GM20000 (cell line): Measurements from ENCODE around the gene FAM181A.

ENCODE experiments used
- DNase-seq: peaks from one replicate; pipeline ENCODE4 v3.0.0; 2012; ENCODE audit warnings: low spot score
- TF ChIP-seq, protein P1 (sequence below): IDR thresholded peaks from 2 replicates; pipeline ENCODE4 v1.5.1; 2012; ENCODE audit warnings: mild to moderate bottlenecking, control low read depth; ENCODE audit errors: extremely low read depth, missing control alignments

The FAM181A gene

DNA sequence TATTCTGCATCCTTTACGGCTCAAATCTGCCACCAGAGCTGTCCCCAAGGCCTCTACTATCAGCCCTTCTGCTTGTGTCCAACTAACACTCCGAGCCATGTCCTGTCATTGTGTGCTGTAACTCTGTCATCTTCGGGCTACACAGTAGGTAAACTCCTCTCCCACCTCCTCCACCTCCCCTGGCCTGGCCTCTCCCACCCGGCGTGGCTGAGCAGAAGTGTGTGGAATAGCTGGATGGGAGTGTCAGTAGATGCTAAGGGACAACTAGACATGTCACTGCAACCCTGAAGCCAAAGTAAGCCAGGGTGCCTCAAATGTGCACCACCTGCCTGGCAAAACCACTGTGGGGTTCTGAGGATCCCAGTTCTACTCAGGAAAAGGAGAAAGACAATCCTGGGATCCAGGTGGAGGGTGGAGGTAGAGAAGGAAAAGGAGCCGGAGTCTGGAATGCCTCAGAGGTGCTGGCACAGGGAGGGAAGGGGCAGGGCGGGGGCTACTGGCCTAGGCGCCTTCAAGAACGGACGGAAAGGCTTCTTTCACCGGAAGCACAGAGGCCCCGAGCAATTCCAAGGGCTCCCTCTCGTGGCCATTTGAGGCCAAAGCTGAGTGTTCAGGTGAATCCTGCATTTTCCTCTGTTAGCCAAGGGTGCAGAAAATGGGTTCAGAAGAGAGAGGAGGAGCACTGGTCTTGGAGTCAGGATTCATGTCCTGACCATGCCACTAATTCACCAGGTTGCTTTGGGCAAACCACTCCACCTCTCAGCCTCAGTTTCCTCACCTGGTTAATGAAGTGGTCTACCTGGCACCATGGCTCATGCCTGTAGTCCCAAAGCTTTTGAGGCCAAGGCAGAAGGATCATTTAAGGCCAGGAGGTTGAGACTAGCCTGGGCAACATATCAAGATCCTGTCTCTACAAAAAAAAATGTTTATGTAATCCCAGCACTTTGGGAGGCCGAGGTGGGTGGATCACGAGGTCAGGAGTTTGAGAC is 20.5 kb upstream of the FAM181A start:
- DNase-seq, result peak; percentile 84

DNA sequence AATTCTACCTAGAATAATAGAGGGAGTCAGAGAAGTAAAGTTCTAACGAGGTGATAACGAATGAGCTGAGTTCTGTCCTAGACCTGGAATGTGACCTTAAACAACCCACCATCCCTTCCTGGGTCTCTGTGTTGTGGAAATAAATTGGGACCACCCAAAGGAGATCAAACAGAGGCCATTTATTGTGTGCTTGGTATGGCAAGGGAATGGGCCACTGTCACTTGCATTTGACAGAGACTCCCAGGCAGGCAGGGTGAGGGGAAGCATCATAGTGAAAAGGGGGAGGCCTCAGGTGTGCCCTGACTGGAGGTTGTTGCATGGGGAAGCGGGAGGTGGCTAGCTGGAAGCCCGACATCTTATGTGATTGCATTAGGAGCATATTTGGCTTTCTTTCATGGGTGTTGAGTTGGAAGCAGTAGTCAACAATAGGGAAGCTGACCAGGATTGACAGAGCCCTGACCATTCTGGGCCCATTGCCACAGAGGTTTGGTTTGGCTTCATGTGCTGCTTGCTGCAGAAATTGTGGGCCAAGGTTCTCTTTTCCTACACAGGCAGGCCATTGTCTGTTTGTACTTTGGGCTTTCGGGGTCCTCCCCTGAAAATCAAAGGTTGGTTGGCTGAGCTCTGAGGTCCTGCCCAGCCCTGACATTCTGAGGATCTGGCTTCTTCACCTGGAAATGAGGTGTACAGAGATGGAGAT is 17.6 kb upstream of the FAM181A start:
- no peak for DNase-seq
- TF ChIP-seq, protein P1, sequence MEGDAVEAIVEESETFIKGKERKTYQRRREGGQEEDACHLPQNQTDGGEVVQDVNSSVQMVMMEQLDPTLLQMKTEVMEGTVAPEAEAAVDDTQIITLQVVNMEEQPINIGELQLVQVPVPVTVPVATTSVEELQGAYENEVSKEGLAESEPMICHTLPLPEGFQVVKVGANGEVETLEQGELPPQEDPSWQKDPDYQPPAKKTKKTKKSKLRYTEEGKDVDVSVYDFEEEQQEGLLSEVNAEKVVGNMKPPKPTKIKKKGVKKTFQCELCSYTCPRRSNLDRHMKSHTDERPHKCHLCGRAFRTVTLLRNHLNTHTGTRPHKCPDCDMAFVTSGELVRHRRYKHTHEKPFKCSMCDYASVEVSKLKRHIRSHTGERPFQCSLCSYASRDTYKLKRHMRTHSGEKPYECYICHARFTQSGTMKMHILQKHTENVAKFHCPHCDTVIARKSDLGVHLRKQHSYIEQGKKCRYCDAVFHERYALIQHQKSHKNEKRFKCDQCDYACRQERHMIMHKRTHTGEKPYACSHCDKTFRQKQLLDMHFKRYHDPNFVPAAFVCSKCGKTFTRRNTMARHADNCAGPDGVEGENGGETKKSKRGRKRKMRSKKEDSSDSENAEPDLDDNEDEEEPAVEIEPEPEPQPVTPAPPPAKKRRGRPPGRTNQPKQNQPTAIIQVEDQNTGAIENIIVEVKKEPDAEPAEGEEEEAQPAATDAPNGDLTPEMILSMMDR, result no peak

More for the DNA sequence above, 20.5 kb upstream of the FAM181A start:
- TF ChIP-seq, protein P1, result peak; percentile 85

DNA sequence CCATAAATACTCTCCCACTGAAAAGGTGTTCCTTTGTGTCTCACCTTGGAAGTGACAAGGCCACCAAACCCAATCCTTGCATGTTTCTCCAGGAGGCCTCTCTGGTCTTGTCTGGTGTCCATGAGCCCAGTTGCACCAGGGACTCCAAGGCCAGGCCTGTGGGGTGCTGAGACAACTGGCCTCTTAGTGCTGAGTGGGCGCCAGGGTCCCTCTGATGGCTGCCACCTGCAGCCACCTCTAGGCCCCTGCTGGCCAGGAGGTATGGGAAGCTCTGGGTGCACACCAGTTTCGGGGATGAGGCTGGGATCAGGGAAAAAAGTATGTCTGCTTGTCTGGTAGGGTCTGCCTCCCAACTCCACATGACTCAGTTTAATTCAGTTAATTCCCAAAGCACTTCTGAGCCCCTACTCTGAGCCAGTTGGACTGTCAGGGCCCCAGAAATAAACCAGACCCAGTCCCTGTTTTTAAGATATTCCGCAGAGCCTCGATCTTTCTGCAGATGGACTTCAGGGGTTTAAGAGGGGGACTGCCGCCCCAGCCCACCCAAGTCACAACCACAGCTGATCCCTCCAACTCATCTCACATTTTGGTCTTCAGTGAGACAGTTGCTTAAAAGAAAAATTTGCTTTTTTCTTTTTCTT is 15.0 kb upstream of the FAM181A start:
- TF ChIP-seq, protein P1, result no peak

DNA sequence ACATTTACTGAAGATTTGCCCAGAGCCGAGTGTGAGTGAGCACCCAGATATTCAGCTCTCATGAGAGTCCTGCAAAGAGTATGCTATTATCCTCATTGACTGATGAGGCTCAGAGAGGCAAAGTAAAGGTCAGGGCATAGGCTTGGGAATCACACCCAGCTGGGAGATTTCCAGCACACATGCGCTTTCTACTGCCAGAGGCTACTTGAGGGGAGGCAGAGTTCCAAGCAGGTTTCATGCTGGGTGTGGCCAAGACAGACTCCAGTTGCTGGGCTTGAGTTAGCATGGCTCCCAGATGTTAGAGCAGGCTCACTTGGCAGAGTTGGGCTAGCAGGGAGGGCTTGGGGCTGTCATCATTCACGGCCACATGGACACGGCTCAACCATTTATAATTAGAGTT is 14.4 kb upstream of the FAM181A start:
- TF ChIP-seq, protein P1, result no peak
- DNase-seq, result no peak

More for the DNA sequence above, 15.0 kb upstream of the FAM181A start:
- no peak for DNase-seq

DNA sequence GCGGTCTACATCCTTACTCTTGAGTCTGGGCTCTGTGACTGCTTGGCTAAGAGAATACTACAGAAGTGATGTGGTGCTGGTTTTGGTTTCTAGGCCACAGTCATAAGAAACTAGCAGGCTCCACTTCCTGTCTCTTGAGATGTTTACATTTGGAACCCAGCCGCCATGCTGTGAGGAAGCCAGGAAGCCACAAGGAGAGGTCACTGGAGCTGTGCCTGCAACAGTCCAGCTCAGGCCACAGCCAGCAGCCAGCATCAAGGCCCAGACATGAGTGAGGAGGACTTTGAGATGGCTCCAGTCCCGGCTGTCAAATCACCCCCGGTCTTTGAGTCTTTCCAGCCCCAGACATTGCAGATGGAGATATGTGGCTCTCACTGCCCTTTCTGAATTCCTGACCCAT is 12.9 kb upstream of the FAM181A start:
- TF ChIP-seq, protein P1, result no peak
- no peak for DNase-seq

DNA sequence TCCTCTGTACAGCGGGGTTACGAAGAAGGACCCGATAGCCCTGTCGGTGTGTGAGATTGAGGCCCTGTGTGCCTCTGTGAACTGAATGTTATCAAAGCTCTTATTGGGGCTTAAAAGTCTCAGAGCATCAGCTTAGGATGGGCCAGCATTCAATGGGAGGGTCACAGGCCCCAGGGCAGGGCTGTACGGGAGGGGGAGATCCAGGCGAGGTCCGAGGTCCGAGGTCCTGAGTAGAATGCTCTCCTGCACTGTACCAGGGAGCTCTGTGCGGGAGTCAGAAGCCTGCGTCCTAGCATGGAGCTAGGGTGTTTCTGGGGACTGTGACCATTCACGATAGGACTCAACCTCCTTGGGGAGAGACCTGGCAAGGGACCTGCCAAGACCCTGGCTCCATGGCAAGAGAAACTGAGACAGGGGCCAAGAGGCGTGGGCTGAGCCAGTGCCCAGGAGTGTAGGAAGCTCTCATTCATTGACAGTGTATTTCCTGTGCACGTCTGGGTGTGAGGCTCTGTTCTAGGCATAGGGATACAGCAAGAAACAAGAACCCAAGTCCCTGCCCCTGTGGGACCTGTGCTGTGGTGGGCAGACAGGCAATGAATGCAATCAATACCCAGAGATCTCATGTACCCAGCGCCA is 12.0 kb upstream of the FAM181A start:
- no peak for DNase-seq
- TF ChIP-seq, protein P1, result no peak

DNA sequence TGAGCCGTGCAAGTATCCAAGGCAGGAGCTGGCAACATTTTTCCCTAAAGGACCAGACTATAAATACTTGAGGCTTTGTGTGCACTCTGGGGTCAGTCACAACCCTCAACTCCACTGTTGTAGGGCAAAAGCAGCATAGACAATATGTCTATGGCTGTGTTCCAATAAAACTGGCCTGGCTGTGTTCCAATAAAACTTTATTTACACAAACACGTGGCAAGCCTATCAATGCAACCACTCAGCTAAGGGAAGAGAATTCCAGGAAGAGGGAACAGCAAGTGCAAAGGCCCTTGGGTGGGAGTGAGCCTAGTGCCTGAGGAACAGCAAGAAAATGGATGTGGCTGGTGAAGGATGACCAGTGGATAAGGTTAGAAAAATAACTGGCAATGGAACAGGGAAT is 11.3 kb upstream of the FAM181A start:
- DNase-seq, result no peak
- TF ChIP-seq, protein P1, result no peak
